Measurements from ENCODE around the gene TUBB2A.
"Not testable (repeated sequence)": the region's sequence is repeated elsewhere in the genome, so short reads cannot be mapped to it uniquely, and the experiment has no call there.

TUBB2A gene

DNA sequence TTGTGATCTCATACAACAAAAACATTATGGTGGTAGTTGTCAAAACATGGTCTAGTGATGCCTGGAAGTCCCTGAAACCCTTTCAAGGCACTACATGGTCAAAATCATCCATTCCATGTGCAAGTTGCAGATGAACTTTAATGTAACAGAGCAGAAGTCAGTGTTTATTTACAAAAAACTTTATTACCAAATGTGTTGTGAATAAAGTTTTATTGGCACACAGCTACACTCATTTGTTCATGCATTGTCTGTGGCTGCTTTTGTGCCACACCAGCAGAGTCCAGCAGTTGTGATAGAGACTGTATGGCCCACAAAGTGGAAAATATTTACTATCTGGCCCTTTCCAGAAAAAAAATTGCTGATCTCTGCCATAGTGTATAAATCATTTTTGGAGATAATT is 43.3 kb upstream of the TUBB2A start:
- POLR2A ChIA-PET, result no interaction called here
- no peak for DNase-seq
- Histone ChIP-seq H3K36me3 (ENCODE audit: control insufficient read depth in 4 of 4, insufficient read depth in 4 of 4, low read length in 3 of 4) (no peaks in the 10 kb centered on the region), H3K4me3 (ENCODE audit: control insufficient read depth in 1 of 7, extremely low read depth in 1 of 7, insufficient read depth in 4 of 7, low read depth in 2 of 7, low read length in 6 of 7) (no peak overlapping the region), H3K9me3 (ENCODE audit: control extremely low read depth in 1 of 5, control insufficient read depth in 4 of 5, insufficient read depth in 2 of 5, low read depth in 1 of 5, low read length in 4 of 5) (peaks cover 0 to 6% (median 0%) of the 10 kb centered on the region in 5 experiments), H3K27ac (ENCODE audit: insufficient read depth in 1 of 2, low read depth in 1 of 2, low read length in 2 of 2, poor library complexity in 1 of 2, severe bottlenecking in 2 of 2) (no peak overlapping the region), H3K27me3 (replicated peaks in 2 of 5; ENCODE audit: control insufficient read depth in 4 of 5, insufficient read depth in 5 of 5, low read length in 4 of 5) (peaks cover 0 to 4% (median 0%) of the 10 kb centered on the region in 5 experiments), H3K4me1 (ENCODE audit: control extremely low read depth in 1 of 4, control insufficient read depth in 4 of 4, insufficient read depth in 4 of 4, low read length in 3 of 4) (no peaks in the 10 kb centered on the region)
- CTCF ChIA-PET, result no interaction called here

DNA sequence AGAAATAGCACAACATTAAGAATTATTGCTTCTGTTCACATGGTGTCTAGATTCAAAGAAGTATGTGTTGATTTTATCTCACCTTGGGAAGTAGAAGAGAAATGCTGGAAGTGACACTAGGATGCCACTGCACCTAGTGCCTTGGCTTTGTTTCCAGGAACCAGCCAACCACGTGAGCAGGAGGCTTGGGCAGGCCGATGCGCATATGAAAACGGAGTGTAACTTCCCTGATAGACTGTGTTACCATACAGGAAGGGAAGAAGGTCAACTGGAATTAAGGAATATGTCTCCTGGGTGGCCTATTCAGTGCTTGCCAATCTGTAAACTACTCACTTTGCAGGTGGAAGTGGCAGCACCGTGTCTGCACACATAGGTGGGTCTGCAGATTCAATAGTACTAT is 42.0 kb upstream of the TUBB2A start:
- peaks cover 0 to 2% (median 0%) of the 10 kb centered on the region in 5 experiments for H3K9me3 ChIP-seq (ENCODE audit: control extremely low read depth in 1 of 5, control insufficient read depth in 4 of 5, insufficient read depth in 2 of 5, low read depth in 1 of 5, low read length in 4 of 5)
- 94% methylated on average over 4 of the region's 5 CpGs for WGBS (ENCODE audit: insufficient coverage)
- CTCF ChIA-PET, result interaction anchor here (0.9 kb wide), 1 partner anchor 9 kb away, joined by 3 read pairs; no protein-coding TSS in a partner anchor
- H3K4me1 ChIP-seq (ENCODE audit: control extremely low read depth in 1 of 4, control insufficient read depth in 4 of 4, insufficient read depth in 4 of 4, low read length in 3 of 4), result no peaks in the 10 kb centered on the region
- no peak overlapping the region for H3K4me3 ChIP-seq (ENCODE audit: control insufficient read depth in 1 of 7, extremely low read depth in 1 of 7, insufficient read depth in 4 of 7, low read depth in 2 of 7, low read length in 6 of 7)
- POLR2A ChIA-PET, result no interaction called here
- H3K36me3 ChIP-seq (ENCODE audit: control insufficient read depth in 4 of 4, insufficient read depth in 4 of 4, low read length in 3 of 4), result no peaks in the 10 kb centered on the region
- DNase-seq, result no peak
- H3K27me3 ChIP-seq (replicated peaks in 2 of 5; ENCODE audit: control insufficient read depth in 4 of 5, insufficient read depth in 5 of 5, low read length in 4 of 5), result peaks cover 0 to 4% (median 0%) of the 10 kb centered on the region in 5 experiments
- no peak overlapping the region for H3K27ac ChIP-seq (ENCODE audit: insufficient read depth in 1 of 2, low read depth in 1 of 2, low read length in 2 of 2, poor library complexity in 1 of 2, severe bottlenecking in 2 of 2)

DNA sequence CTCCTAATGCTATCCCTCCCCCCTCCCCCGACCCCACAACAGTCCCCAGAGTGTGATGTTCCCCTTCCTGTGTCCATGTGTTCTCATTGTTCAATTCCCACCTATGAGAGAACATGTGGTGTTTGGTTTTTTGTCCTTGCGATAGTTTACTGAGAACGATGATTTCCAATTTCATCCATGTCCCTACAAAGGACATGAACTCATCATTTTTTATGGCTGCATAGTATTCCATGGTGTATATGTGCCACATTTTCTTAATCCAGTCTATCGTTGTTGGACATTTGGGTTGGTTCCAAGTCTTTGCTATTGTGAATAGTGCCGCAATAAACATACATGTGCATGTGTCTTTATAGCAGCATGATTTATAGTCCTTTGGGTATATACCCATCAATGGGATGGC is 40.4 kb upstream of the TUBB2A start:
- H3K27ac ChIP-seq (ENCODE audit: insufficient read depth in 1 of 2, low read depth in 1 of 2, low read length in 2 of 2, poor library complexity in 1 of 2, severe bottlenecking in 2 of 2); DNase-seq; POLR2A ChIA-PET; CTCF ChIA-PET; H3K9me3 ChIP-seq (ENCODE audit: control extremely low read depth in 1 of 5, control insufficient read depth in 4 of 5, insufficient read depth in 2 of 5, low read depth in 1 of 5, low read length in 4 of 5); H3K4me1 ChIP-seq (ENCODE audit: control extremely low read depth in 1 of 4, control insufficient read depth in 4 of 4, insufficient read depth in 4 of 4, low read length in 3 of 4); H3K36me3 ChIP-seq (ENCODE audit: control insufficient read depth in 4 of 4, insufficient read depth in 4 of 4, low read length in 3 of 4); H3K4me3 ChIP-seq (ENCODE audit: control insufficient read depth in 1 of 7, extremely low read depth in 1 of 7, insufficient read depth in 4 of 7, low read depth in 2 of 7, low read length in 6 of 7); H3K27me3 ChIP-seq (replicated peaks in 2 of 5; ENCODE audit: control insufficient read depth in 4 of 5, insufficient read depth in 5 of 5, low read length in 4 of 5): not testable (repeated sequence)
- no CpG with 5 or more reads among the region's 5 CpGs for WGBS (ENCODE audit: insufficient coverage)

DNA sequence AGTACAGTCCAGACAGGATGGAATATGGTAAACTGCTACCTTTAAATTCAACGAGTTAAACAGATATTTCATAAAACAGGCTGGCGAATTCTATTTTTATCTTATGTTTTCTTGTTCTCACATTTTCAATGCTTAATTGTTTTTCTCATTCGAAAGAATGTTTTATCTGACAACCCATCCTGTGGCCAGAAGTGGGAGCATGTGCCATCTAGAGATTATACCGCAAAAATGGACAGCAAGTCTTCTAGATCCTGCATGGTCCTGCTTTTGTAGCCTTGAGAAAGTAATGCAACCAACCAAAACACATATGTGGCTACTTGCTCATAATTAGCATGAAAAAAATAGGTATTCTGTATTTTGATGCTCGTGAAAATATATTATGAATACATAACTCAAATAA is 39.4 kb upstream of the TUBB2A start:
- Histone ChIP-seq H3K27me3 (replicated peaks in 2 of 5; ENCODE audit: control insufficient read depth in 4 of 5, insufficient read depth in 5 of 5, low read length in 4 of 5) (peaks cover 0 to 4% (median 0%) of the 10 kb centered on the region in 5 experiments), H3K4me3 (ENCODE audit: control insufficient read depth in 1 of 7, extremely low read depth in 1 of 7, insufficient read depth in 4 of 7, low read depth in 2 of 7, low read length in 6 of 7) (no peak overlapping the region), H3K36me3 (ENCODE audit: control insufficient read depth in 4 of 4, insufficient read depth in 4 of 4, low read length in 3 of 4) (no peaks in the 10 kb centered on the region), H3K4me1 (ENCODE audit: control extremely low read depth in 1 of 4, control insufficient read depth in 4 of 4, insufficient read depth in 4 of 4, low read length in 3 of 4) (no peaks in the 10 kb centered on the region), H3K9me3 (ENCODE audit: control extremely low read depth in 1 of 5, control insufficient read depth in 4 of 5, insufficient read depth in 2 of 5, low read depth in 1 of 5, low read length in 4 of 5) (peaks cover 0 to 2% (median 0%) of the 10 kb centered on the region in 5 experiments), H3K27ac (ENCODE audit: insufficient read depth in 1 of 2, low read depth in 1 of 2, low read length in 2 of 2, poor library complexity in 1 of 2, severe bottlenecking in 2 of 2) (no peak overlapping the region)
- CTCF ChIA-PET, result interaction anchor here (0.8 kb wide), 1 partner anchor 25 kb away, joined by 3 read pairs; no protein-coding TSS in a partner anchor
- peak; percentile 22 to 80 (median 61) for DNase-seq
- WGBS (ENCODE audit: insufficient coverage), result 43% methylated on average over 1 of the region's 5 CpGs
- POLR2A ChIA-PET, result no interaction called here

DNA sequence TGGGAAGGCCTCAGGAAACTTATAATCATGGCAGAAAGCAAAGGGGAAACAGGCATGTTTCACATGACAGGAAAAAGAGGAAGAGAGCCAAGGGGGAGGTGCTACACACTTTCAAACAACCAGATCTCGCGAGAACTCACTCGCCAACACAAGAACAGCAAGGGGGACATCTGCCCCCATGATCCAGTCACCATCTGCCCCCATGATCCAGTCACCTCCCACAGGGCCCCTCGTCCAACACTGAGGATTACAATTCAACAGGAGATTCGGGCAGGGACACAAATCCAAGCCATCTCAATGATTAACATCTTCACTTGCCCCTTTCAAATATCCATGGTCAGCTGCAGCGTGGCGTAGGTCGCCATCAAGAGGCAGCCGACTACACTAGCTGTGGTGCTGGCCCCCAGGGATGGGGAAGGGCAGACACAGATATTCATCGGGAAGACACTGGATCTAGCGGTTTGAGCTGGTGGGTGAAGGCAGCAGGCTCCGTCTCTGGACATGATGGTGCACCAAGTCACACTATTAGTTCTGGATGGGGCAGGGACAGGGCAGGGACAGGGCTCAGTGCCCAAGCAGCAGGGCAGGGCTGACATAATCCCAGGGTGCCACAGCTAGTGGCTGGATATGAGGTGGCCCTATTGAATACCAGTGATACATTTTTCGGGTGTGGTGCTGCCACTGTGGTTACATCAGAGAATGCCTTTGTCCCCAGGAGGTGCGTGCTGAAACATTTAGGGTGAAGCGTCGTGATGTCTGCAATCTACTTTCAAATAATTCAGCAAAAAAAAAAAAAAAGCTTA is 38.6 kb upstream of the TUBB2A start:
- Histone ChIP-seq H3K36me3 (ENCODE audit: control insufficient read depth in 4 of 4, insufficient read depth in 4 of 4, low read length in 3 of 4) (no peaks in the 10 kb centered on the region), H3K4me1 (ENCODE audit: control extremely low read depth in 1 of 4, control insufficient read depth in 4 of 4, insufficient read depth in 4 of 4, low read length in 3 of 4) (no peaks in the 10 kb centered on the region), H3K9me3 (ENCODE audit: control extremely low read depth in 1 of 5, control insufficient read depth in 4 of 5, insufficient read depth in 2 of 5, low read depth in 1 of 5, low read length in 4 of 5) (peaks cover 0 to 2% (median 0%) of the 10 kb centered on the region in 5 experiments), H3K27ac (ENCODE audit: insufficient read depth in 1 of 2, low read depth in 1 of 2, low read length in 2 of 2, poor library complexity in 1 of 2, severe bottlenecking in 2 of 2) (no peak overlapping the region), H3K27me3 (replicated peaks in 2 of 5; ENCODE audit: control insufficient read depth in 4 of 5, insufficient read depth in 5 of 5, low read length in 4 of 5) (peaks cover 0 to 4% (median 0%) of the 10 kb centered on the region in 5 experiments), H3K4me3 (ENCODE audit: control insufficient read depth in 1 of 7, extremely low read depth in 1 of 7, insufficient read depth in 4 of 7, low read depth in 2 of 7, low read length in 6 of 7) (no peak overlapping the region)
- CTCF ChIA-PET, result interaction anchor here (0.8 to 0.9 kb wide), 2 partner anchors 9 to 25 kb away, joined by 3 read pairs; no protein-coding TSS in a partner anchor
- POLR2A ChIA-PET, result no interaction called here
- 99% methylated on average over 8 of the region's 16 CpGs for WGBS (ENCODE audit: insufficient coverage)
- DNase-seq, result peak in 2 of 3 donors; percentile 20 to 31

DNA sequence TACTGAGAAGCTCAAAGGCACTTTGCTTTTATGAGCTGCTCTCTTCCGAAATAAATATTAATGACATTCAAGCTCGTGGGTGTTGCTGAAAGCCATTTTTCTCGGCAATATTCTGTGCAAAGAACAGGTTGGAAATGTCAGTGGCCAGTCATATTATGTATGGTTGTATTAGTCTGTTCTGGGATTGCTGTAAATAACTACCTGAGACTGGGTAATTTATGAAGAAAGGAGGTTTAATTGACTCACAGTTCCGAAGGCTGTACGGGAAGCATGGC is 38.0 kb upstream of the TUBB2A start:
- no peak overlapping the region for H3K4me3 ChIP-seq (ENCODE audit: control insufficient read depth in 1 of 7, extremely low read depth in 1 of 7, insufficient read depth in 4 of 7, low read depth in 2 of 7, low read length in 6 of 7)
- no peaks in the 10 kb centered on the region for H3K36me3 ChIP-seq (ENCODE audit: control insufficient read depth in 4 of 4, insufficient read depth in 4 of 4, low read length in 3 of 4)
- H3K9me3 ChIP-seq (ENCODE audit: control extremely low read depth in 1 of 5, control insufficient read depth in 4 of 5, insufficient read depth in 2 of 5, low read depth in 1 of 5, low read length in 4 of 5), result peaks cover 0 to 2% (median 0%) of the 10 kb centered on the region in 5 experiments
- 72% methylated on average over 5 of the region's 5 CpGs for WGBS (ENCODE audit: insufficient coverage)
- ChIA-PET POLR2A (no interaction called here), CTCF (interaction anchor here (0.9 kb wide), 1 partner anchor 8 kb away, joined by 3 read pairs; no protein-coding TSS in a partner anchor)
- H3K4me1 ChIP-seq (ENCODE audit: control extremely low read depth in 1 of 4, control insufficient read depth in 4 of 4, insufficient read depth in 4 of 4, low read length in 3 of 4), result no peaks in the 10 kb centered on the region
- no peak for DNase-seq
- H3K27me3 ChIP-seq (replicated peaks in 2 of 5; ENCODE audit: control insufficient read depth in 4 of 5, insufficient read depth in 5 of 5, low read length in 4 of 5), result peaks cover 0 to 4% (median 0%) of the 10 kb centered on the region in 5 experiments
- H3K27ac ChIP-seq (ENCODE audit: insufficient read depth in 1 of 2, low read depth in 1 of 2, low read length in 2 of 2, poor library complexity in 1 of 2, severe bottlenecking in 2 of 2), result no peak overlapping the region

DNA sequence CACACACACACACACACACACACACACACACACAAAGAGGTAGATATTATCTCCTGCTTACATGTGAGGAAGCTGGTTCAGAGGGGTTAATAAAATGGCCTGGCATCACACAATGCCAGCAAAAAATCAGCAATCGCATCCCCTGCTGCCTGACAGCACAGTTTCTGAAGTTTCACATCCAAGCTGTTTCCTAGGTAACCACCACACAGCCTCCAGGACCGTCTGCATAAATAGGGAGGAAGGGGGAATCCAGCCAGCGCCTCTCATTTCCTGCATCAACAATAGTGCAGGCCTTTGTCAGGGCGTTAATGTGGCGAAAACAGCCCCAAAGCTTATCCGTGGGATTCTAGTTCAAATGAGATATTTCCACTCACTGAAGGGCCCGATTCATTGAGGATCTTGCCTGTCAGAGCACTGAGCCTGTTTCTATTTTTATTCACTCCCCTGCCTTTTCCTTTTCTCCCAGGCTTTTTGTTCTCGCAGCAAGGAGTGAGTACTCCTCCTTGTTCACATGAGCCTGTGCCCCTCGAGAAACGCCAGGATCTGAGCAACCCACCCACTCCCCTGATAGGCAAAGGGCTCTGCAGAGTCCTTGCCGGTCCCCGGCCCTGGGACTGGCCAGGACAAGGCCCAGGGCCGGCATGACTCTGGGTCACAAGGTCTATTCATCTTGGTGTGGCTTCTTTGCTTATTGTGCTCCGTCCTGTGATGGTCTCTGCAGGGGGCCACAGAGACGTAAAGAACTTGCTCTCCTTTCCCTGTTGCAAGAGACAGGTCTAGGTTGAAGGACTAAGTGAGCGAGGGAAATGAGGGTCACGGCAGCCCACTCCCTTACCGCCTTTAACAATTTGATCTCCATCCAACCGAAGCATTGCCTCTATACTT is 37.4 kb upstream of the TUBB2A start:
- Histone ChIP-seq H3K27me3 (replicated peaks in 2 of 5; ENCODE audit: control insufficient read depth in 4 of 5, insufficient read depth in 5 of 5, low read length in 4 of 5) (no peaks in the 10 kb centered on the region), H3K4me1 (ENCODE audit: control extremely low read depth in 1 of 4, control insufficient read depth in 4 of 4, insufficient read depth in 4 of 4, low read length in 3 of 4) (no peaks in the 10 kb centered on the region), H3K4me3 (ENCODE audit: control insufficient read depth in 1 of 7, extremely low read depth in 1 of 7, insufficient read depth in 4 of 7, low read depth in 2 of 7, low read length in 6 of 7) (no peak overlapping the region), H3K27ac (ENCODE audit: insufficient read depth in 1 of 2, low read depth in 1 of 2, low read length in 2 of 2, poor library complexity in 1 of 2, severe bottlenecking in 2 of 2) (no peak overlapping the region), H3K36me3 (ENCODE audit: control insufficient read depth in 4 of 4, insufficient read depth in 4 of 4, low read length in 3 of 4) (no peaks in the 10 kb centered on the region), H3K9me3 (ENCODE audit: control extremely low read depth in 1 of 5, control insufficient read depth in 4 of 5, insufficient read depth in 2 of 5, low read depth in 1 of 5, low read length in 4 of 5) (no peaks in the 10 kb centered on the region)
- WGBS (ENCODE audit: insufficient coverage), result 77% methylated on average over 17 of the region's 19 CpGs
- ChIA-PET POLR2A (no interaction called here), CTCF (interaction anchor here (0.9 to 1.7 kb wide), 2 partner anchors 8 to 20 kb away, joined by 3 to 4 read pairs; no protein-coding TSS in a partner anchor)
- DNase-seq, result peak in 2 of 3 donors; percentile 26 to 43

Data from common myeloid progenitor, CD34-positive (primary cell).